LNCaP clone FGC (cell line): ENCODE results near the gene NFIX.

ENCODE experiments used
- DNase-seq: peaks from one replicate; pipeline ENCODE4 v3.0.0-alpha.2; 2011; ENCODE audit warnings: low read depth
- H3K4me3 ChIP-seq: 2 replicates; pipeline ENCODE4 v1.5.1; 2011; ENCODE audit warnings: mild to moderate bottlenecking, low read depth, low read length, control low read depth
- CTCF ChIP-seq: IDR thresholded peaks from 2 replicates; pipeline ENCODE4 v1.5.1; 2012; ENCODE audit warnings: mild to moderate bottlenecking; ENCODE audit not compliant: control insufficient read depth, insufficient read depth; ENCODE audit errors: extremely low read depth

NFIX gene

GRCh38 chr19:13138916-13139198 is 143.6 kb downstream of the NFIX start:
- TF ChIP-seq CTCF = no peak
- no peak for DNase-seq
- no peak overlapping the region for H3K4me3 ChIP-seq

- no peak for TF ChIP-seq CTCF
- no peak for DNase-seq
- H3K4me3 ChIP-seq = no peak overlapping the region
Observed at GRCh38 chr19:13139633-13140311, 144.5 kb downstream of the NFIX start.

- no peak for TF ChIP-seq CTCF
- H3K4me3 ChIP-seq = no peak overlapping the region
- DNase-seq = no peak
Observed at GRCh38 chr19:13146763-13147563, 151.7 kb downstream of the NFIX start.
